NK-92 treated with Interleukin-12 subunit alpha and Interleukin-12 subunit beta, amount 100 ng/mL, for 24 hours (cell line): ENCODE results near the gene DIP2C.
"Not testable (repeated sequence)": the region's sequence is repeated elsewhere in the genome, so short reads cannot be mapped to it uniquely, and the experiment has no call there.

ENCODE experiments used
- DNase-seq: peaks from one replicate; lab custom pipeline; 2025; lab: John Stamatoyannopoulos, UW

The DIP2C gene

GRCh38 chr10:639751-640672 is 49.5 kb downstream of the DIP2C start:
- no peak for DNase-seq

- no peak for DNase-seq
These were observed 50.3 kb downstream of the DIP2C start for GRCh38 chr10:639001-639750.

GRCh38 chr10:637771-638195 is 51.7 kb downstream of the DIP2C start:
- no peak for DNase-seq

- no peak for DNase-seq
These were observed 52.2 kb downstream of the DIP2C start for GRCh38 chr10:637221-637620.

GRCh38 chr10:636769-637168 is 52.7 kb downstream of the DIP2C start:
- DNase-seq = no peak

- no peak for DNase-seq
These were observed 53.3 kb downstream of the DIP2C start for GRCh38 chr10:636016-636730.

- DNase-seq = no peak
These were observed 54.2 kb downstream of the DIP2C start for GRCh38 chr10:635088-635861.

GRCh38 chr10:634256-634655 is 55.2 kb downstream of the DIP2C start:
- no peak for DNase-seq

- no peak for DNase-seq
These were observed 55.9 kb downstream of the DIP2C start for GRCh38 chr10:633279-634245.

- not testable (repeated sequence) for DNase-seq
These were observed 56.7 kb downstream of the DIP2C start for GRCh38 chr10:632807-633177.

GRCh38 chr10:632155-632806 is 57.2 kb downstream of the DIP2C start:
- not testable (repeated sequence) for DNase-seq

- DNase-seq = no peak
These were observed 58.2 kb downstream of the DIP2C start for GRCh38 chr10:631266-631665.

GRCh38 chr10:630581-631073 is 58.8 kb downstream of the DIP2C start:
- no peak for DNase-seq

- no peak for DNase-seq
These were observed 60.1 kb downstream of the DIP2C start for GRCh38 chr10:629186-629998.

GRCh38 chr10:628386-629045 is 61.0 kb downstream of the DIP2C start:
- DNase-seq = no peak

- no peak for DNase-seq
These were observed 62.2 kb downstream of the DIP2C start for GRCh38 chr10:627032-627992.
